ENCODE results near the gene PRKAG2.
"Not testable (repeated sequence)": the region's sequence is repeated elsewhere in the genome, so short reads cannot be mapped to it uniquely, and the experiment has no call there.

The PRKAG2 gene

DNA sequence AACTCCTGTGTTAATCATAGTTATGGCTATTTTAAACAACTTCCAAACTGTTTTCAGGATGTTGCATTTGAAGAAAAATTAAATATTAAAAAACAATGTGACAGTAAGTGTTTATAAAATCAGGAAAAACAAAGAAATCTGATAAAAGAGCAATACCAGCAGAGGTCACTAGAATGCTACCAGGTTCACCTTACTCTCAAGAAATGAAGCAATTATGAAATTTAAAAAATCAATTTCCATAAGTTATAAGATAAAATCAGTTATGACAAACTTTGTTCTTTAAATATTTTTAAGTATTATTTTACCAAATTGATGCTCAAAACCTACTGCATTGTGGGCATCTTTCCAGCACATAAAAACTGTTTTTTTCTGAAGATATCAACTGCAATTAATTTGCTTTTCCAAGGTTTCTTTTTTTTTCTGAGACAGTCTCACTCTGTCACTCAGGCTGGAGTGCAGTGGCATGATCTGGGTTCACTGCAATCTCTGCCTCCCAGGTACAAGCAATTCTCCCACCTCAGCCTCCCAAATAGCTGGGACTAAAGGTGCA is 306.5 kb downstream of the PRKAG2 start:
- no peak for DNase-seq

DNA sequence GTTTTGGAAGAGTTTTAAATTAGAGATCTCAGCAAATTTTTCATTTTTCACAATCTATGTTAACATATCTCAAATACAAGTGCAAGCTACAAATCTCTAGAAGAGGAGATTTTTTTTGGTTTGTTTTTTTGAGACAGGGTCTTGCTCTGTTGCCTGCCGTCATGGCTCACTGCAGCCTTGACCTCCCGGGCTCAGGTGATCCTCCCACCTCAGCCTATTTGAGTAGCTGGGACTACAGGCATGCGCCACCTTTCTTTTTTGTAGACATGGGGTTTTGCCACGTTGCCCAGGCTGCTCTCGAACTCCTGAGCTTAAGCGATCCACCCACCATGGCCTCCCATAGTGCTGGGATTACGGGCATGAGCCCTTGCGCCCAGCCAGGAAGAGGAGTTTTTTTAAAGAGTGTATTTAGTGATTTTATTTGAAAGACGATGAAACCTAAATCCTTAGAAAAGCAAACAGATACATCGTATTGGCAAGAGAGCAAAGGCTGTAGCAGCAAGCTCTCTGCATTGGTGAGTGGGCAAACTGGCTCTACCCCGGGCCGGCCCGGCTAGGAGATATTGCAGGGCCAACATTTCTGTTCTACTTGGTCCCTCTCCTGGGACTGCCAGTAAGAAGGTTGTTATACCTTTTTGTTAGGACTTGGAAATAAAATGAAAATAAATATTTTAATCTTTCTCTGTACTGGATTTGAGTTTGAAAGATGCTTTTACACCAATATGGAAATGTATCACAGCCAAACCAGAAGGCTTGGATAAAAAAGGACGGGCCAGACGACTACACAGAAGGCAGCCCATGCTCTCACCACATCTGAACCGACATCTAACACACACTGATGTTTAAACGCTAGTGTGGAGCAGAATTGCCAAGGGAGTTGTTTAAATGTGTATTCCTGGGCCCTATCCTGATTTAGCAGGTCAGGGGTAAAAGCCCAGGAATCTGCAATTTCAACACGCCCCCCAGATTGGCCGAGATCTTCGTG is 307.7 kb downstream of the PRKAG2 start:
- no peak for DNase-seq

DNA sequence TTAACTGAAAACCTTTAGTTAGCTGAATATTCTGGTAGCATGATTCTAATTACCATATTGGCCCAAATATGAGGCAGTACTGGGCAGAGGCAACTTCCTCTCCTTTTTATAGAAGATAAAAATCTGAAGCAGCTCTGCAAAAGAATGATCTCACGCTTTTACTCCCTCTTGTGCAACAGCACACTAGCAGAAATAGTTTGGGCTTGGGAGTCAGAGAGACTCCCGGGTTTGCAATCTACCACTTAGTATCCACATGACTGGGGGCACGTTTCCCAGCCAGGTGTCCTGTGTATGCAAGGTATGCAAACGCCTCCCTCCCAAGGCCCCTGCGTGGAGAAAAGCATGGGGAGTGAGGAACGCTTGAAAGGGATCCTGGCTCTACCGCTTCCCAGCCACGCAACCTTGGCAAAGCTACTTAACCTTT is 310.0 kb downstream of the PRKAG2 start:
- DNase-seq: no peak

DNA sequence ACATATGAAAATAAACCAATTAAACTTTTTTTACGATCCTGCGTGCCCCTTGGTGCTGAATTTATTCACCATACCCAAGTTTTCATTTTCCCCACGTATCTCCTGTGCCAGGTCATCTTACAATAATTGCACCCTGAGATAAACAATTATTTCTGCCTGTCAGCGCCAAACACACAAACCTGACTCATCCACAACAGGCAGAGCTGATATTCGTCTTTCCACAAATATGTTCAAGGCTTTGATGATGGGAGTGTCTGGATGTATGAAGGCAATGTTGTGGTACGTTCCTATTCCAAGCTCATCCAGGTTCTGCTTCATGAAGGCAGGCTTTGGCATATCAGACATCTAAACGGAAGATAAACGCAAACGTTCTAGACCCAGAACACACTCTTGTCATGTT is 311.4 kb downstream of the PRKAG2 start:
- DNase-seq: no peak

DNA sequence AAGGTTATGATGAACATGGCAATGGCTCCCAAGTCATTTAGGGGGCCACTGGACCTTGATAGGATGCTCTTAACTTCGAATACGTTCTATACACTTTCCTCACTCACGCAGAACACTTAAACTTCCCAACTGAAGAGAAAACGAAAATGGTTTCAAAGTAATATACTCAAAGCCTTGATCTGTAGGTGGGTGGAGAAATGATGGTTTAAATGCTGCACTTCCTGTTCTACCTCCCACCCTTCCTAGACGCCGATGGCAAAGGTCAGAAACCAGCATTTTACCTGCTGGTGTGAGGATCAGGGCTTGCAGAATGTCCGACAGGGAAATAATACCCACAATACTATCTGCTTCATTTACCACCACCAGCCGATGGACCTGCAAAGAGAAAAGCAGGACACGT is 316.7 kb downstream of the PRKAG2 start:
- DNase-seq: no peak

DNA sequence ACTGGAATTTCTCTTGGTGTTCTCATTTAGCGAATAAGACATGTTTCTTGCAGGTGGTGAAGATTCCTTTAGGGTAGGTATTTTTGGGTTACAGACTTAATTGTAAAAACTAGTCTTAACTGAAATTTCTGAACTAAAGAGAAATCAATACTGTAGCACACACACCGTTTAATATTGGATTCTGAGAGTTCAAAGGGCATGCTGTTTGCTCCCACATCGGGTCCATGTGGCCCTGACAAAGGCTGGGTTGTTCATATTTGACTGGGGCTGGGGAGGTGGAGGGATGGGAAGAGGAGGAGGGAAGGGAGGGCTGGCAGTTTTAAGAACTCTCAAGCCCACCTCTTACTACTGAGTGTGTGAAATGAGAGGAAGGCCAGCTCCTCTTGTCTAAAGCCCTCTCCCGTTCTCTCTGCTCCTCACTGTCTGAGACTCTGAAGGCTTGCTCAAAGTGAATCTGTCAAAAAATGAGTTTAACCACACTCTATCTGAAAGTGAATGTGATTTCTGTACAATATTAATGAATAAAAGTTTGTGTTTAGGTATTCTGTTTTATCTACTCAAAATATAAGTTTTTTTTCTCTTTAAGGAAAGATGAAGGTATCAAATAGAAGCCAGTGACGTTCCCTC is 317.2 kb downstream of the PRKAG2 start:
- no peak for DNase-seq

DNA sequence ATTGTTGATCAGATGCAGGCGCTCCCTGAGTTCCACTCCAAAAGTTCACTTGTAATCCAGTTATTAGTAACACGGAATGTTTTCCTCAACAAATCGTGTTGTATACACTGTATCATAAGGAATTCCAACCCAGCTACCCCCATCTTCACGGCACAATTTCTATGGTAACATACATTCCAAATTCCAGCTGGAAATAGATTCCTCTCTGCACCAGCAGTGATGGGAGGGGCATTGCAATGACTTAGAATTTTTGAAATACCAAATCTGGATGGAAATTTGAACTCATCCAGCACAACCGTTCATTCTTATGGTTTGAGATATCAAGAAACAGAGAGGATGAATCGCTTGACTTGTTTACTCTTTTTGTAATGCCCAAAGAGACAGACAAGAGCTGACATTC is 318.3 kb downstream of the PRKAG2 start:
- no peak for DNase-seq

DNA sequence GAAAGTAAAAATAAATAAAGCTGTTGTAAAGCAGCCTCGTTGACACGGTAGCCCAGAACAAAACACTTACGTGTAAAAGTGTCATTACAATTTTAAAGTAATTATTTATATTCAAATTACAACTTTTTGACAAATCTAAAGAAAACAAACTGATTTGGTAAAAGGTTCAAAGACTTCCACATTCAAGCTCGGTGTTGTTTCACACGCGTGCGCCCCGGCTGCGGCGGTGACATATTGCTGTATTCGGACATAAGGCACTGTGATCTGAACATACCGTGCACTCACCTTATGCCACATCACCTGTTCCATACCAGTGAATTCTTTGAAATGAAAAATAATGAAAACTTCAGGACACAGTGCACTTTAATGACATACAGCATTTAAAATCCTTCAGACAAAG is 320.3 kb downstream of the PRKAG2 start:
- DNase-seq: no peak

DNA sequence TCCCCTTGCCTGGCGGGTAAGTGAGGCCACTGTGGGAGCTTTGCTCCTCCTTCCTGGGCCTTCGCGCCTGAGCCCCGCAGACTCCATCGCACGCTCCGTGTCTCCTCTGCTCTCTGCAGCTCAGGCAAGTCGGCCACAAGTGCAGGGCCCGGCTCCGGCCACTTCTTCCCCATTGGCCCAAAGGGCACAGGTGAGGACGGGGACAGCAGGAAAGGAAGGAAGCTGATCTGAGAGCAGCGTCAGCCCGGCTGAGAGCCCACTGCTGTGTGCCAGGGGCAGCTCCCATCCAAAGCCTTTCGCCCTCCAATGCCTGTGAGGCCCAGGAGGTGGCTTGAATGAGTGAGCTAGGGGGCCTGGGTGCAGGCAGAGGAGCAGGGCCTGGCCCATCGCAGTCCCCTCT is 323.6 kb downstream of the PRKAG2 start:
- DNase-seq: no peak

DNA sequence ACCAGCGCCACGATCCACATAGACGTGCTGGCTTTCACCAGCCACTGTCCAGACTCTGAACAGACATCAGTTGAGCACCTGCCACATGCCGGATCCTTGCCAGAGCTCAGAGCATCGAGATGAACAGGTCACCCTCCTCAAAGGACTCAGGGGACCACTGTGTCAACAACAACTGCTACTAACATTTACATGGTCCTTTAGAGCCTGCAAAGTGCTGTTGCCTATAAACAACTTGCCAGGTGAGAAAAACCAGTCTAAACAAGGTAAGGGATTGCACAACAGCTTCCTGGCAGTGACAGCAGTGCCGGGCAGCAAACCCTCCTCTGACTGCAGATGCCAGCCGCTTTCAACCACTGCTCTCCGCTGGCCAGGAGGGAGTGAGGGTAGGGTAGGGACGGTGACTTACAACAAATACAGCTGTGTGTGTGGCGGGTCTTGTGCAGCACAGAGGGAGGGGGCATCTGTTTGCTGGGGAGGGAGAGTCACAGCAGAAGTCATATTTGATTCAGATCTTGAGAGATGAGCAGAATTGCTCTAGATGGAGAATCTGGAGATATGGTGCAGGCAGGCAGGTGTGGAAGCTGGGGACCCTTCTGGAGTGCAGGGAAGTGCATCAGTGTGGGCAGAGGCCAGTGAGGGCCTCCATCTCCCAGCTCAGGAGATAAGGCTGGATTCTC is 324.4 kb downstream of the PRKAG2 start:
- no peak for DNase-seq

DNA sequence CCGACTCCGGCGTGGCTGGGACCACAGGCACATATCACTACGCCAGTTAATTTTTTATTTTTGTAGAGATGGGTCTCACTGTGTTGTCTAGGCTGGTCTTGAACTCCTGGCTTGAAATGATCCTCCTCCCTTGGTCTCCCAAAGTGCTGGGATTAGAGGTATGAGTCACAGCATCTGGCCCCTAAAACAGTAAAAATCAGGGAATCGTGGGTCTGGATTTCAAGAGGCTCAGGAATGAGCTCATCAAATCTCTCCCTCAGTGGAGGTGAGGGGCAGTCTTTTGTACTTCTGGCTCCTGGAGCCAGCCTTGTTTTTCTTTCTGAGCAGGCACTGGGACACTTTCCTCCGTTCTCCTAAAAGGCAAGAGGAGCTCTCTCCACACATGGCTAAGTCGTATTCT is 325.1 kb downstream of the PRKAG2 start:
- no peak for DNase-seq

DNA sequence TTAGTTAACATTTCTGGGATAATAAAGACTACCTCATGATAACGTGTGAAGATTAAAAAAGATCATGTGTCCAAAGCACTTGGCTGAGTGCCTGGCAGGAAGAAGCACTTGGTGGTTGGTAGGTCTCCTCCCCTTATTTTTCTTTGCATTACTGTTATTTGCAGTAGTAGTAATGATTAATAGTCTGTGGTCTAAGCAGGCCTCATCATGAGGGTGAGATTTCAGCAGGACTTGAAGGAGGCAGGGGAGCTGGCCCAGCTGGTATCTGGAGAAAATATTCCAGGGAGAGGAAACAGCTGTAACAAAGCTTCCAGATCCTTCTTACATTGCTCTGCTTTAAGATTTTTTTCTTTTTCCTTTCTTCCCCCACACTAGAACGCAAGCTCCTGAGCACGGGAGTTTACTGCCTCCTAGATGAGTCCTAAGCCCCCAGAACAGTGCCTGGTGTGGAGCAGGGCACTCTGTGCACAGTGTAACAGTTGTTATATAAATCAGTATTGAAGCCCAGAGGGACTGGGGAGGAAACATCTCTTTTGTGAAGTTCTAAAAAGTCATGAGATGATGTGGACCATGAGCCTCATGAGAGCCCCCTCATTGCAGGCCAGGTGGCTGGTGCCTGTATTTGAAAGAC is 326.1 kb downstream of the PRKAG2 start:
- no peak for DNase-seq

DNA sequence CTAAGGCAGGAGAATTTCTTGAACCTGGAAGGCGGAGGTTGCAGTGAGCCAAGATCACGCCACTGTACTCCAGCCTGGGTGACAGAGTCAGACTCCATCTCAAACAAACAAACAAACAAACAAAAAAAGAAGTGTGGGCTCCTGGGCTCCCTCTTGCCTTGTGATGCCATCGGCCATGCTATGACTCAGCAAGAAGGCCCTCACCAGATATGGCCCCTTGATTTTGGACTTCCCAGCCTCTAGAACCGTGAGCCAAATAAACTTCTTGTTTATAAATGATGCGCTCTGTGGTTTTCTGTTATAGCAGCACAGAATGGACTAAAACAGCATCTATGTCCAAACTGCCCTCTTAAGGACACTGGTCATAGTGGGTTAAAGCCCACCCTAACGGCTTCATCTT is 327.3 kb downstream of the PRKAG2 start:
- DNase-seq: no peak

DNA sequence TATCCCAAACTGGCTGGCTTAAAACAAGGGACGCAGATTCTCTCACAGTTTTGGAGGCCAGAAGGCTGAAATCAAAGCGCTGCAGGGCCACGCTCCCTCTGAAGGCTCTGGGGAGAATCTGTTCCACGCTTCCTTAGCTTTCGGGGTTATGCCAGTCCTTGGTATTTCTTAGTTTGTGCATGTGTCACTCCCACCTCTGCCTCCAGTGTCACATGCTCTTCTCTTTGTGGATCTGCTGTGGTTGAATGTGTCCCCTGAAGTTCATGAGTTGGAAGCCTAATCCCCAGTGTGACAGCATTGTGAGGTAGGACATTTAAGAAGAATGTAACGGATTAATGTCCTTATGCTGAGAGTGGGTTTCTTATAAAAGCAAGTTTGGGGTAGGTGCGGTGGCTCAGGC is 327.8 kb downstream of the PRKAG2 start:
- no peak for DNase-seq

DNA sequence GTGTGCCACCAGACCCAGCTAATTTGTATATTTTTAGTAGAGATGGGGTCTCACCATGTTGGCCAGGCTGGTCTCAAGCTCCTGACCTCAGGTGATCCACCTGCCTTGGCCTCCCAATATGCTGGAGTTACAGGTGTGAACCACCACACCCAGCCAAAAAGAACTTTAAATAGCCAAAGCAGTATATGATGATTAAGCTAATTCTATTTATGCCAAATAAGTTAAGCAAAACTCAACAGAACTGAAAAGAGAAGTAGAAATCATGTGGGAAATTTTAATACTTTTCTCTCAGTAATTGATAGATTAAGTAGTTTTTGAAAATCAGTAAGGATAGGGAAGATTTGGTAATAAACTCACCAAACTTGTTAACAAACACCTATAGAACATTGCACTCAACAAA is 332.7 kb downstream of the PRKAG2 start:
- no peak for DNase-seq

DNA sequence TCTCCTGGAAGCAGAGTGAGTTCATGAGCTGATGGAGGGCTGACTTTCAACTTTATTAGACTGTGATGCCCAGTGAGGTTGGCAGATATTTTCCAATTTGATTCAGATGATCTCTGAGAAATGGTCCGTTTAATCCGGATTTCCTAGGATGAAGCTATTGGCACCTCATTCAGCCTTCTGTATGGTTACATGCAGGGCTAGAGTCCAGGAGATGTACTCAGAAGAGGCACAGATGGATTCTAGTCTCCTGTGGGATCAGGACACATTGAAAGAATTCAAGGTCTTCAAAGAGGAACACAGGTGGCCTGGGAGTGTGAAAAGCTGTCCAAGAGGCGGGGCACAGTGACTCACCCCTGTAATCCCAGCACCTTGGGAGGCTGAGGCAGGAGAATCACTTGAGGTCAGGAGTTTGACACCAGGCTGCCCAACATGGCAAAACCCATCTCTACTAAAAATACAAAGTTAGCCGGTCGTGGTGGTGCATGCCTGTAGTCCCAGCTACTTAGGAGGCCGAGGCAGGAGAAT is 334.2 kb downstream of the PRKAG2 start:
- DNase-seq: no peak

DNA sequence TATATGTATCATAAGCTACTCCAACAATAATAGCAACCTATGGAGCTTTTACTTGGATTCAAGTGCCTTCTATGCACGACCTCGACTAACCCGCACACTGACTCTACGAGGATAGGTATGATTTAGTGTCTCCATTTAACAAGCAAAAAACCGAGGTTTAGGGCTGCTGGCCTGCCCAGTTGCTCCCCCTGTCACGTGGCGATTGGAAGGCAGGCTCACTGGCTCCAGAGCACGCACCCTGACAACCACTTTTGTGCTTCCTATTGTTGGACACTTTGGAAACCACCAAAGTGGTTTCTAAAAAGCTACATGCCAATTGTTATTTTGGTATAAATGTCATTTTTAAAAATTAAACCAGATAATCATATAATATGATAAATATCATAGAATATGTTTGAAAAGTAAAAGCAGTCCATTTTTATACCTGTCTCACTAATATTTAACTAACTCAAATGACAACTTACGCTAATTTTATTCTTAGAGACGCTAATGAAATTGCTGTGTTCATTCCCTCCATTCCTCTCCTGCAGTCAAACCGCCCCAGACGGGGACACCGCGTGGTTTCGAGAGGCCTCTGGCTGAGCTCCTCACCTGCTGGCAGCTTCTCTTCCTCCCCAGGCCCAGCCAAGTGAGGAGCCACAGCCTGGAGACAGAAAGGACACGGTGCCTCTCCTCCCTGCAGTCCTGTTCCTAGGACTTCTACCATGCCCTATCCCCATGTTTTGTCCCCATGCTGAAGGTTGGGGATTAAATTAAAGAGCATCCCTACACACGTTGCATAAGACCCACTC is 335.0 kb downstream of the PRKAG2 start:
- DNase-seq: no peak

DNA sequence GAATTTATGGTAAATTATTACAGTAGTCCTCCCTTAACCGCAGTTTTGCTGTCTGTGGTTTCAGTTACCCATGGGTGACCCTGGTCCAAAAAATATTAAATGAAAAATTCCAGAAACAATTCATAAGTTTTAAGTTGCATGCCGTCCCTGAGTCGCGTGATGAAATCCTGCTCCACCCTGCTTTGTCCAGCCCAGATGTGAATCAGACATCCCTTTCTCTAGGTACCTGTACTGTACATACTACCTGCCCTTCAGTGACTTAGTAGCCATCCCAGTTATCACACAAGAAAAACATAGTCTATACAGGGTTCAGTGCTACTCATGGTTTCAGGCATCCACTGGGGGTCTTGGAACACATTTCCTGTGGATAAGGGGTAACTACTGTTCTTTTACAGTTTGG is 336.8 kb downstream of the PRKAG2 start:
- DNase-seq: no peak

DNA sequence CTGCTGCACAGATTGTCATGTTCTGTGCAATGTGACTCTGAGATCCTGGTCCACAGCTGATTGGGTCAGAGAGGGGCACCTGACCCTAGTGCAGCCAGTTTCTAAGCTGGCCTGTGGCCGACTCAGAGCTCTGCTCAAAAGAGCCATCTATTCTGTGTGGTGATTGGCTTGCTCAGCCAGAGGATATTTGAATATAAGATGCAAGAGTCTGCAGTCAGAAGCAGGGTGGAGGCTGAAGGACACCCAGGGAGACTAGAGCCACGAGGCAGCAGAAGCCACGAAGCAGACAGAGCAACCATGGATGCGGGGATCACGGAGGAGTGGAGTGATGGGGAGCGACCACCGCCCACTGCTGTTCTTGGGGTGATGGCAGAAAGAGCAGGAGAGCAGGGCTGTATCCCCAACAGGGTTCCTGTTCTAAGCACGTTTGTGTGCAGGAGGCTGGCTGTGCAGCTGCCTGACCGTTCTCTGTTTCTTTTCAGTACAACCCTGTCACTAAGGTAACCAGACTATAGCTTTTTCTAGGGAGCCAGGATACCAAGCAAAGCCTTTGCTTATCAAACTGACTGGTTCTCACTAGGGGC is 337.7 kb downstream of the PRKAG2 start:
- DNase-seq: no peak

DNA sequence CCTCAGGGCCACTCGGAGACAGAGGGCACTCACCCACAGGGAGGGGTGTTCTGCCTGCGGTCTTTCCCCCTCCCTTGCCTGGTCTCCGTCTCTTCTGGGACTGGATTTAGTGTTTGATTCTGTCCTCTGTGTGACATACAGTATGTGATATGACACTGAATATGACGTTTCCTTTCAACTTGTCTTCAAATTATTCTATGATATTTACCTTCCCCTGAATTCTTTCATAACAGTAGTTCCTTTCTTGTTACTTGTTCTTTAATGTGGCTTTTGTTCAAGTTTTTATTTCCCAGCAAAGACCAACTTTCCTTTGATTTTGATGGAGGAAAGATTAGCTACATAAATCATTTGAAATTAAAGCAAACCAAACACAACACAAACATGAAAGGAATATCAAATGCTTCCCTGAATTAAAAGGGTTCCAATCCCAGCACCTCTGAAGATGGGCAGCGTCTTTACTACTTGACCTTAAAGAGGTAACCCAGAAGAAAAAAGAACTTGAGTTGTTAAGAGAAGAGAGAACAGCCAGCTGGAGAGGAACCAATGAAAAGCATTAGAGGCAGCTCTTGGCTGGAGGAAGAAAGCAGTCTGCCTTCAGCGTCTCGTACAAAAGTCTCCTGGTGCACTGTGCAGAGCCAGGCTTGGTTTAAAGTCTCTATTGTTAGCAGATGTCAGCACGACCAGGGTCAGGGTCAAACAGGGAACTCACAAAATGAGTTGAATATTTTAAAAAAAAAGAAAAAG is 338.9 kb downstream of the PRKAG2 start:
- DNase-seq: no peak

DNA sequence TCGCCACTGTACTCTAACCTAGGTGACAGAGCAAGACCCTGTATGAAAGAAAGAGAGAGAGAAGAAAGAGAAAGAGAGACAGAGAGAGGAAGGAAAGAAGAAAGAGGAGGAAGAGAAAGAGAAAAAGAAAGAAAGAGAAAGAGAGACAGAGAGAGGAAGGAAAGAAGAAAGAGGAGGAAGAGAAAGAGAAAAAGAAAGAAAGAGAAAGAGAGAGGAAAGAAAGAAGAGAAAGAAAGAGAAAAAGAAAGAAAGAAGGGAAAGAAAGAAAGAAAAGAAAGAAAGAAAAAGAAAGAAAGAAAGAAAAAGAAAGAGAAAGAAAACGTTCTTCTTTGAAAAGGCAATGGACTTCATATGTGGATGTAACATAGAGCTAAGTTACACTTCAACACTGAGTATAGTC is 340.7 kb downstream of the PRKAG2 start:
- DNase-seq: not testable (repeated sequence)
